Panc1 (cell line): ENCODE data around the gene SLC16A8. TPM values are rescaled to one million over a fixed set of nuclear protein-coding genes. Genes with fewer than 3 reads are reported as not detected.

Experiments used
- ATAC-seq: fragments of 200-7000 bp; cut with Tn5 transposase; 2 replicates; pipeline ENCODE4 v1.9.1; 2020; ENCODE audit warnings: mild to moderate bottlenecking, moderate library complexity
- BruUV-seq: library from RNA; stranded (reverse); fragments of 400-500 nt; replicated peaks from 2 replicates; lab custom pipeline; 2021; lab: Mats Ljungman, UMichigan
- CTCF ChIA-PET: fragments of 300-600 bp; sonication (Branson Sonifier 250); formaldehyde crosslinking; loops from one replicate; lab custom pipeline; 2022; ENCODE audit warnings: antibody characterized with exemption; lab: Charles Lee
- POLR2A ChIA-PET: fragments of 300-600 bp; sonication (Branson Sonifier 250); formaldehyde crosslinking; loops from one replicate; lab custom pipeline; 2022; ENCODE audit warnings: antibody characterized with exemption; lab: Charles Lee
- DNase-seq: peaks from one replicate; pipeline ENCODE4 v3.0.0-alpha.2; 2010; ENCODE audit warnings: low read depth, low spot score
- H3K27ac ChIP-seq: 2 replicates; pipeline ENCODE4 v1.5.1; 2011; ENCODE audit warnings: mild to moderate bottlenecking, low read length, inconsistent platforms
- H3K27me3 ChIP-seq: fragments of 200-500 bp; sonication (Bioruptor generic); 2 replicates; pipeline ENCODE4 v1.6.0; 2014; ENCODE audit warnings: low read length, inconsistent platforms; ENCODE audit not compliant: control insufficient read depth, insufficient read depth
- H3K36me3 ChIP-seq: fragments of 200-500 bp; sonication (Bioruptor generic); 2 replicates; pipeline ENCODE4 v1.5.1; 2014; ENCODE audit warnings: inconsistent platforms, mild to moderate bottlenecking, low read length, moderate library complexity; ENCODE audit not compliant: control insufficient read depth, insufficient read depth
- H3K4me1 ChIP-seq: 2 replicates; pipeline ENCODE4 v1.5.1; 2011; ENCODE audit warnings: inconsistent platforms, mild to moderate bottlenecking, low read length, moderate library complexity; ENCODE audit not compliant: control insufficient read depth, insufficient read depth
- H3K4me3 ChIP-seq, 2 experiments: 2 replicates each; pipeline ENCODE4 v1.5.1; 2011 to 2012; ENCODE audit warnings: low read depth in 2 of 2, low read length in 2 of 2, mild to moderate bottlenecking in 2 of 2, inconsistent platforms in 1 of 2, moderate library complexity in 1 of 2
- H3K9me3 ChIP-seq: fragments of 200-500 bp; sonication (Bioruptor generic); 2 replicates; pipeline ENCODE4 v1.5.1; 2014; ENCODE audit warnings: low read depth, mild to moderate bottlenecking, inconsistent platforms, low read length, moderate library complexity; ENCODE audit not compliant: control insufficient read depth, insufficient read depth
- POLR2AphosphoS5 ChIP-seq: IDR thresholded peaks from 2 replicates; pipeline ENCODE4 v1.6.1; 2012; ENCODE audit warnings: mild to moderate bottlenecking, low read depth, low read length, moderate library complexity
- SIN3A ChIP-seq: IDR thresholded peaks from 2 replicates; pipeline ENCODE4 v1.6.1; 2012; ENCODE audit warnings: low read depth, mild to moderate bottlenecking, low read length, moderate library complexity, borderline replicate concordance; ENCODE audit not compliant: insufficient read depth
- TCF7L2 ChIP-seq: IDR thresholded peaks from 2 replicates; pipeline ENCODE4 v1.6.1; 2011; ENCODE audit warnings: mild to moderate bottlenecking, low read depth, low read length, inconsistent platforms
- in situ Hi-C: cut with HindIII; loops from 2 replicates; pipeline ENCODE4 v1.10.0; 2016; ENCODE audit warnings: low sequenced_read_pairs, low pct_unique_long_range_greater_than_20kb
- intact Hi-C: fragments of 100-400 bp; cut with micrococcal nuclease; formaldehyde crosslinking; loops from one replicate; pipeline ENCODE4 v1.10.0; 2022; ENCODE audit not compliant: unreplicated experiment
- total RNA-seq: library from RNA; stranded (reverse); gene quantifications from one replicate; pipeline ENCODE4 v1.2.1, GENCODE V29; 2021; ENCODE audit not compliant: unreplicated experiment
- TF ChIP-seq, protein P1 (sequence below), 2 experiments: IDR thresholded peaks; 2 replicates each; pipeline ENCODE4 v1.6.1; 2011 to 2012; ENCODE audit warnings: low read depth in 2 of 2, control low read depth in 1 of 2, low read length in 1 of 2, mild to moderate bottlenecking in 1 of 2, moderate library complexity in 1 of 2; ENCODE audit not compliant: insufficient read depth in 1 of 2
- TF ChIP-seq, protein P2 (sequence below): fragments of 450-650 bp; IDR thresholded peaks from 2 replicates; pipeline ENCODE4 v1.5.1; 2017; ENCODE audit warnings: mild to moderate bottlenecking

SLC16A8 gene
- total RNA-seq, 1 experiment from 2014 or later: not detected

DNA sequence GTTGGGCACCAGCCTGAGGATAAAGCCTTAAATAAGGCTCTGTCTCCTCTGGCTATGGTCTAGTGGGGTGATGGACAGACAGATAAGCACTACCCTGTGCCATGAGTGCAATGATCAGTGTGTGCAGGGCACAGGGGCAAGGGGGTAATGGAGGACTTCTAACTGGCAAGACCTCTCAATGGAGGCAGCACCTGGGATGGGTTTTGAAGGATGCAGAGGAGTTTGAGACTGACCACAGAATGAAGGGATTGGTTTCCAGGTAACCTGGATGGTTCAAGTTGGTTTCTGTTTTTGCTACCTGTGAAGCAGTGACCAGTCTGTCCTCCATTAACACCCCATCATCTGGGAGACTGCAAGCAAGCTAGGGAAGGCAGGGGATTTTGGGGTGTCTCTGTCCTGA lies 54.6 kb downstream of the SLC16A8 start:
- BruUV-seq: no TSS peak
- ATAC-seq (no peak), DNase-seq (no peak)
- in situ Hi-C loops: no loop called here
- H3K4me3 ChIP-seq: no peak overlapping the region
- TF ChIP-seq SIN3A: no peak
- CTCF ChIA-PET: no interaction called here
- no peaks in the 10 kb centered on the region for H3K9me3 ChIP-seq
- no peak overlapping the region for H3K27ac ChIP-seq
- peaks cover 7% of the 10 kb centered on the region for H3K4me1 ChIP-seq
- POLR2A ChIA-PET: interaction anchor here (0.7 kb wide), 1 partner anchor 73 kb away, joined by 8 read pairs; no protein-coding TSS in a partner anchor
- no peaks in the 10 kb centered on the region for H3K27me3 ChIP-seq
- intact Hi-C loops: no loop called here
- H3K36me3 ChIP-seq: no peaks in the 10 kb centered on the region

DNA sequence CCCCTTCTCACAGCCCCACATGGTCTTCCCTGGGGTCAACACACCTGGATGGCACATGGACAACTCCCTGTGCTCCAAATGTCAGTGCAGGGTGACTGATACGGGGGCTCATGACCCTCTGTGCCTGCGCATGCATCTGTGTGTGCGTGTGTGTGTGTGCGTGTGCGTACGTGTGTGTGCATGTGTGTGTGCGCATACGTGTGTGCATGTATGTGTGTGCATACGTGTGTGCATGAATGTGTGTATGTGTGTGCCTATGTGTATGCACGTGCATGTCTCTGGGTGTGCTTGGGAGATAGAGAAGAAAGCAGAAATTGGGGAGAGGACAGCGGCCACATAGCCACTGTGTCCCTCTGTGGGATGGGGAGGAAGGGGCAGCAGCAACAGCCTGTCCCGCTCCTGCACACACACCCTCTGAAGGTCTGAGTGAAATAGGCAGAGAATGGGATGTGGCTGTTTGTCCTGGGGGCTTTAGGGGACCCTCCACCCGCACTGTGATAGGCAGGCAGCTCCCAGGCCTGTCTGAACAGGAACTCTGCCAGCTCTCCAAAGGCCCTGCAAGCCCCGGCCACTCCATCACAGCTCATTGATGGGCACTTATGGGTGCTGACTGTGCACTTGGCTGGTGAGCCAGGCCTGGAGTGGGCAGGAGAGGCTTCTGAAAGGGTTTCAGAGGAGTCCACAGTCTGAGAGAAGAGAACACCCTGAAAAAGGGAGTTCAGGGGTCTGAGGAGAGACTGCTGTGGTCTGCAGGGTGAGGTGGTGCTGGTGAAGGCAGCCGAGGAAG lies 55.4 kb downstream of the SLC16A8 start:
- no peaks in the 10 kb centered on the region for H3K27me3 ChIP-seq
- DNase-seq (no peak), ATAC-seq (no peak)
- in situ Hi-C loops: no loop called here
- no peaks in the 10 kb centered on the region for H3K9me3 ChIP-seq
- BruUV-seq: no TSS peak
- H3K27ac ChIP-seq: no peak overlapping the region
- no peak for TF ChIP-seq TCF7L2
- TF ChIP-seq, protein P1, sequence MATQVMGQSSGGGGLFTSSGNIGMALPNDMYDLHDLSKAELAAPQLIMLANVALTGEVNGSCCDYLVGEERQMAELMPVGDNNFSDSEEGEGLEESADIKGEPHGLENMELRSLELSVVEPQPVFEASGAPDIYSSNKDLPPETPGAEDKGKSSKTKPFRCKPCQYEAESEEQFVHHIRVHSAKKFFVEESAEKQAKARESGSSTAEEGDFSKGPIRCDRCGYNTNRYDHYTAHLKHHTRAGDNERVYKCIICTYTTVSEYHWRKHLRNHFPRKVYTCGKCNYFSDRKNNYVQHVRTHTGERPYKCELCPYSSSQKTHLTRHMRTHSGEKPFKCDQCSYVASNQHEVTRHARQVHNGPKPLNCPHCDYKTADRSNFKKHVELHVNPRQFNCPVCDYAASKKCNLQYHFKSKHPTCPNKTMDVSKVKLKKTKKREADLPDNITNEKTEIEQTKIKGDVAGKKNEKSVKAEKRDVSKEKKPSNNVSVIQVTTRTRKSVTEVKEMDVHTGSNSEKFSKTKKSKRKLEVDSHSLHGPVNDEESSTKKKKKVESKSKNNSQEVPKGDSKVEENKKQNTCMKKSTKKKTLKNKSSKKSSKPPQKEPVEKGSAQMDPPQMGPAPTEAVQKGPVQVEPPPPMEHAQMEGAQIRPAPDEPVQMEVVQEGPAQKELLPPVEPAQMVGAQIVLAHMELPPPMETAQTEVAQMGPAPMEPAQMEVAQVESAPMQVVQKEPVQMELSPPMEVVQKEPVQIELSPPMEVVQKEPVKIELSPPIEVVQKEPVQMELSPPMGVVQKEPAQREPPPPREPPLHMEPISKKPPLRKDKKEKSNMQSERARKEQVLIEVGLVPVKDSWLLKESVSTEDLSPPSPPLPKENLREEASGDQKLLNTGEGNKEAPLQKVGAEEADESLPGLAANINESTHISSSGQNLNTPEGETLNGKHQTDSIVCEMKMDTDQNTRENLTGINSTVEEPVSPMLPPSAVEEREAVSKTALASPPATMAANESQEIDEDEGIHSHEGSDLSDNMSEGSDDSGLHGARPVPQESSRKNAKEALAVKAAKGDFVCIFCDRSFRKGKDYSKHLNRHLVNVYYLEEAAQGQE (IDR thresholded peaks at IDR 0.05; ENCODE audit: insufficient read depth in 1 of 2, low read depth in 2 of 2, low read length in 1 of 2): no peak
- no peak for TF ChIP-seq SIN3A
- TF ChIP-seq POLR2AphosphoS5: no peak
- TF ChIP-seq, protein P2, sequence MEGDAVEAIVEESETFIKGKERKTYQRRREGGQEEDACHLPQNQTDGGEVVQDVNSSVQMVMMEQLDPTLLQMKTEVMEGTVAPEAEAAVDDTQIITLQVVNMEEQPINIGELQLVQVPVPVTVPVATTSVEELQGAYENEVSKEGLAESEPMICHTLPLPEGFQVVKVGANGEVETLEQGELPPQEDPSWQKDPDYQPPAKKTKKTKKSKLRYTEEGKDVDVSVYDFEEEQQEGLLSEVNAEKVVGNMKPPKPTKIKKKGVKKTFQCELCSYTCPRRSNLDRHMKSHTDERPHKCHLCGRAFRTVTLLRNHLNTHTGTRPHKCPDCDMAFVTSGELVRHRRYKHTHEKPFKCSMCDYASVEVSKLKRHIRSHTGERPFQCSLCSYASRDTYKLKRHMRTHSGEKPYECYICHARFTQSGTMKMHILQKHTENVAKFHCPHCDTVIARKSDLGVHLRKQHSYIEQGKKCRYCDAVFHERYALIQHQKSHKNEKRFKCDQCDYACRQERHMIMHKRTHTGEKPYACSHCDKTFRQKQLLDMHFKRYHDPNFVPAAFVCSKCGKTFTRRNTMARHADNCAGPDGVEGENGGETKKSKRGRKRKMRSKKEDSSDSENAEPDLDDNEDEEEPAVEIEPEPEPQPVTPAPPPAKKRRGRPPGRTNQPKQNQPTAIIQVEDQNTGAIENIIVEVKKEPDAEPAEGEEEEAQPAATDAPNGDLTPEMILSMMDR: no peak
- H3K4me1 ChIP-seq: no peaks in the 10 kb centered on the region; the same call in 1 of the 2 replicates
- no peaks in the 10 kb centered on the region for H3K36me3 ChIP-seq
- intact Hi-C loops: no loop called here
- ChIA-PET CTCF (no interaction called here), POLR2A (no interaction called here)
- H3K4me3 ChIP-seq: no peak overlapping the region

Other genes starting within 250 kb of the SLC16A8 start
- 28.1 TPM for gene ANKRD54, start 239.8 kb downstream of the SLC16A8 start, total RNA-seq
- gene EIF3L, start 234.8 kb downstream of the SLC16A8 start, total RNA-seq: 211 TPM
- gene MICALL1, start 177.9 kb downstream of the SLC16A8 start, total RNA-seq: 34.5 TPM
- gene C22orf23, start 130.6 kb downstream of the SLC16A8 start, total RNA-seq: 0.49 TPM
- gene POLR2F, start 130.5 kb downstream of the SLC16A8 start, total RNA-seq: 89.7 TPM
- gene SOX10, start 99.6 kb downstream of the SLC16A8 start, total RNA-seq: not detected
- gene PICK1, start 26.8 kb downstream of the SLC16A8 start, total RNA-seq: 21.3 TPM
- 0.18 TPM for gene BAIAP2L2, start 26.5 kb upstream of the SLC16A8 start, total RNA-seq
- 16.2 TPM for gene PLA2G6, start 97.6 kb upstream of the SLC16A8 start, total RNA-seq
- gene MAFF, start 117.8 kb upstream of the SLC16A8 start, total RNA-seq: 6.4 TPM
- gene TMEM184B, start 188.8 kb upstream of the SLC16A8 start, total RNA-seq: 54.2 TPM
- 115 TPM for gene CSNK1E, start 233.2 kb upstream of the SLC16A8 start, total RNA-seq